ENCODE results near the gene SBNO2.

SBNO2 gene

GRCh38 chr19:1105008-1105872, 68.8 kb downstream of the SBNO2 start:
- peak; percentile 81 for DNase-seq

- peak; percentile 68 for DNase-seq
Measured at GRCh38 chr19:1104311-1105007, 69.6 kb downstream of the SBNO2 start.

GRCh38 chr19:1103708-1104310, 70.3 kb downstream of the SBNO2 start, which contains the start of gene GPX4:
Gene GPX4, plus strand, starts transcription at chr19:1103994. Its CDS starts 50 bp downstream, at chr19:1104044.
- DNase-seq: peak; percentile 98

GRCh38 chr19:1103132-1103707, 70.8 kb downstream of the SBNO2 start:
- no peak for DNase-seq

- no peak for DNase-seq
Measured at GRCh38 chr19:1102407-1103131, 71.5 kb downstream of the SBNO2 start.

GRCh38 chr19:1101337-1101698, 72.8 kb downstream of the SBNO2 start:
- DNase-seq: no peak

GRCh38 chr19:1098177-1099051, 75.7 kb downstream of the SBNO2 start:
- no peak for DNase-seq

- no peak for DNase-seq
Measured at GRCh38 chr19:1097810-1098176, 76.3 kb downstream of the SBNO2 start.

GRCh38 chr19:1094978-1095701, 78.9 kb downstream of the SBNO2 start, which contains the start of gene POLR2E:
Gene POLR2E, minus strand, starts transcription at chr19:1095375. Its CDS starts 60 bp downstream, at chr19:1095315.
- DNase-seq: peak; percentile 99

GRCh38 chr19:1094655-1094977, 79.5 kb downstream of the SBNO2 start:
- DNase-seq: no peak

- DNase-seq: no peak
Measured at GRCh38 chr19:1093811-1094553, 80.1 kb downstream of the SBNO2 start.

- no peak for DNase-seq
Measured at GRCh38 chr19:1093330-1093729, 80.7 kb downstream of the SBNO2 start.

GRCh38 chr19:1091544-1092175, 82.4 kb downstream of the SBNO2 start:
- DNase-seq: no peak

- no peak for DNase-seq
Measured at GRCh38 chr19:1090731-1091543, 83.1 kb downstream of the SBNO2 start.

- DNase-seq: no peak
Measured at GRCh38 chr19:1089891-1090290, 84.2 kb downstream of the SBNO2 start.

GRCh38 chr19:1089126-1089771, 84.8 kb downstream of the SBNO2 start:
- DNase-seq: no peak

- no peak for DNase-seq
Measured at GRCh38 chr19:1088416-1089010, 85.6 kb downstream of the SBNO2 start.

All from retina (tissue), 1 donor.